KMS-11 (cell line): ENCODE measurements around the gene RASSF6.

Source experiments
- H2AFZ ChIP-seq: fragments of 200-600 bp; sonication (generic); 2 replicates; pipeline ENCODE4 v1.6.1; 2016; ENCODE audit warnings: antibody characterized with exemption, mixed run types, low read depth
- H3K27ac ChIP-seq: fragments of 200-600 bp; sonication (generic); 2 replicates; pipeline ENCODE4 v1.6.1; 2016; ENCODE audit warnings: mild to moderate bottlenecking, mixed run types
- H3K27me3 ChIP-seq: fragments of 200-600 bp; sonication (generic); 2 replicates; pipeline ENCODE4 v1.6.1; 2017; ENCODE audit warnings: mild to moderate bottlenecking, low read depth, mixed run types, moderate library complexity; ENCODE audit not compliant: insufficient read depth
- H3K36me3 ChIP-seq: fragments of 200-600 bp; sonication (generic); 2 replicates; pipeline ENCODE4 v1.6.1; 2017; ENCODE audit warnings: mild to moderate bottlenecking, mixed run types; ENCODE audit not compliant: insufficient read depth
- H3K4me1 ChIP-seq: fragments of 200-600 bp; sonication (generic); 2 replicates; pipeline ENCODE4 v1.6.1; 2016; ENCODE audit warnings: mild to moderate bottlenecking, low read depth, mixed run types; ENCODE audit not compliant: poor library complexity, severe bottlenecking
- H3K4me2 ChIP-seq: fragments of 200-600 bp; sonication (generic); 2 replicates; pipeline ENCODE4 v1.7.0; 2016; ENCODE audit warnings: mild to moderate bottlenecking, mixed run types
- H3K4me3 ChIP-seq: fragments of 200-600 bp; sonication (generic); IDR thresholded peaks from 2 replicates; pipeline ENCODE4 v1.6.1; 2017; ENCODE audit warnings: low read depth, low read length, mixed read lengths; ENCODE audit not compliant: insufficient read depth
- H3K79me2 ChIP-seq: fragments of 200-600 bp; sonication (generic); 2 replicates; pipeline ENCODE4 v1.6.1; 2016; ENCODE audit warnings: low read depth, mixed run types; ENCODE audit not compliant: insufficient read depth
- H3K9ac ChIP-seq: fragments of 200-600 bp; sonication (generic); 2 replicates; pipeline ENCODE4 v1.6.1; 2016; ENCODE audit warnings: mild to moderate bottlenecking, mixed run types
- H4K20me1 ChIP-seq: fragments of 200-600 bp; sonication (generic); 2 replicates; pipeline ENCODE4 v1.6.1; 2016; ENCODE audit warnings: mild to moderate bottlenecking, mixed run types; ENCODE audit not compliant: insufficient read depth
- TF ChIP-seq, protein P1 (sequence below): fragments of 200-600 bp; sonication (generic); conservative IDR thresholded peaks from 2 replicates; pipeline ENCODE4 v1.6.1; 2017; ENCODE audit warnings: low read depth, mild to moderate bottlenecking, antibody characterized with exemption, low read length, moderate library complexity, mixed read lengths

RASSF6 gene

GRCh38 chr4:73612032-73612431 lies 8.2 kb downstream of the RASSF6 start:
- no peak overlapping the region for H3K27ac ChIP-seq
- H3K4me1 ChIP-seq, result peaks cover 24% of the 10 kb centered on the region
- H3K4me3 ChIP-seq, result no peak overlapping the region
- TF ChIP-seq, protein P1, sequence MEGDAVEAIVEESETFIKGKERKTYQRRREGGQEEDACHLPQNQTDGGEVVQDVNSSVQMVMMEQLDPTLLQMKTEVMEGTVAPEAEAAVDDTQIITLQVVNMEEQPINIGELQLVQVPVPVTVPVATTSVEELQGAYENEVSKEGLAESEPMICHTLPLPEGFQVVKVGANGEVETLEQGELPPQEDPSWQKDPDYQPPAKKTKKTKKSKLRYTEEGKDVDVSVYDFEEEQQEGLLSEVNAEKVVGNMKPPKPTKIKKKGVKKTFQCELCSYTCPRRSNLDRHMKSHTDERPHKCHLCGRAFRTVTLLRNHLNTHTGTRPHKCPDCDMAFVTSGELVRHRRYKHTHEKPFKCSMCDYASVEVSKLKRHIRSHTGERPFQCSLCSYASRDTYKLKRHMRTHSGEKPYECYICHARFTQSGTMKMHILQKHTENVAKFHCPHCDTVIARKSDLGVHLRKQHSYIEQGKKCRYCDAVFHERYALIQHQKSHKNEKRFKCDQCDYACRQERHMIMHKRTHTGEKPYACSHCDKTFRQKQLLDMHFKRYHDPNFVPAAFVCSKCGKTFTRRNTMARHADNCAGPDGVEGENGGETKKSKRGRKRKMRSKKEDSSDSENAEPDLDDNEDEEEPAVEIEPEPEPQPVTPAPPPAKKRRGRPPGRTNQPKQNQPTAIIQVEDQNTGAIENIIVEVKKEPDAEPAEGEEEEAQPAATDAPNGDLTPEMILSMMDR, result no peak
- no peak overlapping the region for H3K4me2 ChIP-seq
- no peaks in the 10 kb centered on the region for H3K27me3 ChIP-seq
- H3K79me2 ChIP-seq, result no peaks in the 10 kb centered on the region
- no peaks in the 10 kb centered on the region; the same call in 1 of the 2 replicates for H4K20me1 ChIP-seq
- H2AFZ ChIP-seq, result no peak overlapping the region
- H3K36me3 ChIP-seq, result no peaks in the 10 kb centered on the region
- no peak overlapping the region for H3K9ac ChIP-seq

GRCh38 chr4:73609706-73610105 lies 10.5 kb downstream of the RASSF6 start:
- Histone ChIP-seq H3K27ac (no peak overlapping the region), H3K9ac (no peak overlapping the region), H3K4me1 (peaks cover 45% of the 10 kb centered on the region), H4K20me1 (no peaks in the 10 kb centered on the region), H3K79me2 (no peaks in the 10 kb centered on the region), H2AFZ (no peak overlapping the region), H3K36me3 (no peaks in the 10 kb centered on the region), H3K4me2 (no peak overlapping the region), H3K27me3 (no peaks in the 10 kb centered on the region), H3K4me3 (no peak overlapping the region)
- TF ChIP-seq, protein P1, result no peak

DNA sequence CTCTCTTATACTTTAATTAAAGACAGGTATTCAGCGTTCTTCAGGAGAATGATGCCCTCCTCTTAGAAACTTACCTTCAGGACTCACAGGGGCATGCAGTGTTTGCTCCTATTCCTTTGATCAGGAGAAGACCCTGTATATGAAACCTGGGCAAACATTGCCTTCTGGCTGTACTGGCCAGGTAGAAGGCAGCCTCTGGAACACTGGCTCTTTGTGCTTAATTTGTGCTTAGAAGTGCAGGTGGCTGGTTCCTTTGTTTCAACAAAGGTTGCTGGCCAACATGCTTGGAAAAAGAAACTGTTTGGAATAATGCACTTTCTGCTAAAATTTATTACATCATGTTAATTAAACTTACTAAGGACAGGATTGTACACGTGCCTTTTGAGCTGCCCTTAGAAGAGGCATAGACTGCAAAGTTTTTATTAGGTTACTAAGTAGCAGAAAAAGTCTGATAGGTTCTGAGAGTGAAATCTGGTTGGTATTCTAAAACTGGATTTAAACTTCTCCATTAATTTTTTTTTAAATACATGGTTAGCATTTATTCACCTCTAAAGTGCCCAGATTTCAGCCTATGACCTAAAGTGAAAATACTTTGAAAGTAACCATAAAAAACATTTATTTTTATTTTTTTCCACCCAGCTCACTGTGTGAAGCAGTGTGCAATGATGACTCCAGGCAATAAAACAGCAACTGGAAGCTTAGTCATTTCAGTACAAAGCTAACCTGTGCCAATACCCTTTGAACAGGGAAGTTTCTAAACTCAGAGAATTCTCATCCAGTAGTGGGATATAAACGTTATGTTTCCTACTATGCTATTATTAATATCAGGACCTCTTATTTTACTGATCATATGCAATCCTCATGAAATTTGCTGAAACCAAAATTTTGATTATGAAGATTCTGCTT lies 11.3 kb downstream of the RASSF6 start:
- Histone ChIP-seq H3K4me1 (peaks cover 45% of the 10 kb centered on the region), H3K36me3 (no peaks in the 10 kb centered on the region), H4K20me1 (no peaks in the 10 kb centered on the region), H3K9ac (no peak overlapping the region), H3K27ac (no peak overlapping the region), H3K27me3 (no peaks in the 10 kb centered on the region), H2AFZ (no peak overlapping the region), H3K4me3 (no peak overlapping the region), H3K4me2 (no peak overlapping the region), H3K79me2 (no peaks in the 10 kb centered on the region)
- TF ChIP-seq, protein P1, result no peak

DNA sequence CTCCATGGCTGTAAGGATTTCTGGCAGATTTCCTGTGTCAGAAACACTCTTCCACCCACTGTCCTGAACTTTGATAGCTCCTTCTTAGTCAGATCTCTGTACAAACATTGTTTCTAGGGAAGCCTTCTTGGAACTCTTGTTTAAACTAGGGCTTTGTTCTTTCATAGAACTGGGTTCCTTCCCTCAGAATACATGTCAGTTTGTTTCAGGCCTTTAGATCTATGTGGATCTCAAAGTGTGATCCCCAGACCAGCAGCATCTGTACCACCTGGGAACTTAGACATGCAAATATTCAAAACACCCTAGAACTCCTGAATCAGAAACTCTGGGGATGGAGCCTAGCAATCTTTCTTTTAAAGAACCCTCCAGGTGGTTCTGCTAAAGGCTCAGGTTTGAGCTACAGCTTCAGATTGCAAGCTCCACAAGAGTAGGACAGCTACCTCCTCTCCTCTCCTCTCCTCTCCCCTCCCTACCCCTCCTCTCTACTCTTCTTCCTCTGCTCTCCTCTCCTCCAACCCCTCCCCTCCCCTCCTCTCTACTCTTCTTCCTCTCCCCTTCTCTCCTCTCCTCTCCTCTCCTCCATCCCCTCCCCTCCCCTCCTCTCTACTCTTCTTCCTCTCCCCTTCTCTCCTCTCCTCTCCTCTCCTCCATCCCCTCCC lies 12.7 kb downstream of the RASSF6 start:
- Histone ChIP-seq H3K4me1 (peaks cover 50% of the 10 kb centered on the region), H3K4me3 (no peak overlapping the region), H2AFZ (peak overlapping the region; percentile 8; the same call in 1 of the 2 replicates), H3K9ac (no peak overlapping the region), H3K27ac (no peak overlapping the region), H3K27me3 (no peaks in the 10 kb centered on the region), H4K20me1 (no peaks in the 10 kb centered on the region), H3K4me2 (peak overlapping the region; percentile 37; the same call in 1 of the 2 replicates), H3K79me2 (no peaks in the 10 kb centered on the region), H3K36me3 (no peaks in the 10 kb centered on the region)
- TF ChIP-seq, protein P1, result no peak
